Upper lobe of right lung (tissue), 1 donor: ENCODE measurements around the gene GOLGA6L4. TPM values are rescaled to one million over a fixed set of nuclear protein-coding genes. Genes with fewer than 3 reads are reported as not detected.
"Not testable (repeated sequence)": the region's sequence is repeated elsewhere in the genome, so short reads cannot be mapped to it uniquely, and the experiment has no call there.

Experiments
- ATAC-seq: fragments of 200-7000 bp; cut with Tn5 transposase; one replicate; pipeline ENCODE4 v1.9.1; 2020; ENCODE audit warnings: mild to moderate bottlenecking, moderate library complexity
- DNase-seq: peaks from one replicate; pipeline ENCODE4 v3.0.0-alpha.2; 2020
- H3K27ac ChIP-seq: fragments of 200-600 bp; one replicate; pipeline ENCODE4 v1.8.0; 2022
- H3K27me3 ChIP-seq: fragments of 200-600 bp; one replicate; pipeline ENCODE4 v1.8.0; 2022; ENCODE audit warnings: mild to moderate bottlenecking
- H3K36me3 ChIP-seq: fragments of 200-600 bp; one replicate; pipeline ENCODE4 v1.8.0; 2022
- H3K4me1 ChIP-seq: fragments of 200-600 bp; one replicate; pipeline ENCODE4 v1.8.0; 2022
- H3K4me3 ChIP-seq: fragments of 200-600 bp; one replicate; pipeline ENCODE4 v1.8.0; 2022; ENCODE audit warnings: mild to moderate bottlenecking
- H3K9me3 ChIP-seq: fragments of 200-600 bp; one replicate; pipeline ENCODE4 v1.8.0; 2022
- intact Hi-C: fragments of 100-400 bp; cut with DNase I; formaldehyde crosslinking; loops from one replicate; pipeline ENCODE4 v1.11.0; 2022
- long read RNA-seq: library from polyadenylated mRNA; unstranded; transcript quantifications from one replicate; pipeline ENCODE4 v2.0.0, GENCODE V29; 2021
- total RNA-seq: library from RNA; stranded (reverse); fragmentation: NEBNext Ultra II Directional; extraction: Animal tissue kit (Norgen Biotek cat#: 25700); gene quantifications from one replicate; pipeline ENCODE4 v1.2.1, GENCODE V29; 2021
- donor health status: DM: no; HTN: yes; CAD: no; lungs with severe emphysema.

Gene GOLGA6L4, protein sequence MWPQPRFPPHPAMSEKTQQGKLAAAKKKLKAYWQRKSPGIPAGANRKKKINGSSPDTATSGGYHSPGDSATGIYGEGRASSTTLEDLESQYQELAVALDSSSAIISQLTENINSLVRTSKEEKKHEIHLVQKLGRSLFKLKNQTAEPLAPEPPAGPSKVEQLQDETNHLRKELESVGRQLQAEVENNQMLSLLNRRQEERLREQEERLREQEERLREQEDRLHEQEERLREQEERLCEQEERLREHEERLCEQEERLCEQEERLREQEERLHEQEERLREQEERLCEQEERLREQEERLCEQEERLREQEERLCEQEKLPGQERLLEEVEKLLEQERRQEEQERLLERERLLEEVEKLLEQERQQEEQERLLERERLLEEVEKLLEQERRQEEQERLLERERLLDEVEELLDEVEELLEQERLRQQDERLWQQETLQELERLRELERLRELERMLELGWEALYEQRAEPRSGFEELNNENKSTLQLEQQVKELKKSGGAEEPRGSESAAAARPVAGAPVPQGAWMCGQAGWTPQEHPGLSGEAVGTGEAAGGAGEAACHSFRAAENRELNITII
- 2.7 TPM for total RNA-seq
- long read RNA-seq: 0 reads

DNA sequence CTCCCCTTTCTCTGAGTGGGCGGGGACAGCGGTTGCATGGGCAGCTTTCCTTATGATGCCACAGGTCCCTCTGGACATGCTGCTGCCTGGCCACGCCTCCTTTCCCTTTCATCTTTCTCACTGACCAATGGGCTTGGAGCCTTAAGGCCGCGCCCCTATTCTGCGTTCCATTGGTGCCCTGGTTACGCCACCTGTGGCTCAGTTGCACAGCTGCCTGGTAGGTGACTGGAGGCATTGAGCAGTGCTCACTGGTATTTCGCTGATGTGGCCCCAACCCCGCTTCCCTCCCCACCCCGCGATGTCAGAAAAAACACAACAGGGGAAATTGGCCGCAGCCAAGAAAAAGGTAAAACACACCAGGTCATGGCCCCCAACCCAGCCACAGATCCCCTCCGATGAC, at the start of gene GOLGA6L4:
Gene GOLGA6L4, plus strand, starts transcription at position 201 of the 400 bp plus-strand sequence. Its CDS starts 62 bp downstream, at position 263.
- H3K4me3 ChIP-seq, H3K27ac ChIP-seq, intact Hi-C loops, H3K27me3 ChIP-seq, ATAC-seq, H3K4me1 ChIP-seq, DNase-seq, H3K9me3 ChIP-seq, H3K36me3 ChIP-seq: not testable (repeated sequence)

DNA sequence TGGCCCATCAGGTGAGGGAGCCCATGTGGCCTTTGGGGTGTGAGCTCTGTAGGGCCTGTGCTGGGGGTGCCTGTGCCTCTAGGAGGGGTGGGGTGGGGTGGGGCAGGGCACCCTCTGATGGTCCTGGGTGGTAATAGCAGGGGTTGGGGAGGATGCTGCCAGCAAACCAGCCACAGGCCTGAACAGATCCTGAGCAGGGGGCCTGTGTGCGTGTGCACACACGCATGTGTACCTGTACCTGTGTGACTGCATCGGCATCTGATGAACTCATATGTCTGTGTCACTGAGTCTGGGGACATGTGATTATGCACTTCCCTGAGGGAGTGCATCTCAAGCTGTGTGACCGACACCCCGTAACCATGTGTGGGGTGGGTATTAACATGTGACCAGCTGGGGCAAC, 42.6 kb upstream of the GOLGA6L4 start:
- H3K36me3 ChIP-seq, H3K4me1 ChIP-seq, H3K27me3 ChIP-seq, DNase-seq, H3K27ac ChIP-seq, H3K4me3 ChIP-seq, intact Hi-C loops, ATAC-seq, H3K9me3 ChIP-seq: not testable (repeated sequence)

DNA sequence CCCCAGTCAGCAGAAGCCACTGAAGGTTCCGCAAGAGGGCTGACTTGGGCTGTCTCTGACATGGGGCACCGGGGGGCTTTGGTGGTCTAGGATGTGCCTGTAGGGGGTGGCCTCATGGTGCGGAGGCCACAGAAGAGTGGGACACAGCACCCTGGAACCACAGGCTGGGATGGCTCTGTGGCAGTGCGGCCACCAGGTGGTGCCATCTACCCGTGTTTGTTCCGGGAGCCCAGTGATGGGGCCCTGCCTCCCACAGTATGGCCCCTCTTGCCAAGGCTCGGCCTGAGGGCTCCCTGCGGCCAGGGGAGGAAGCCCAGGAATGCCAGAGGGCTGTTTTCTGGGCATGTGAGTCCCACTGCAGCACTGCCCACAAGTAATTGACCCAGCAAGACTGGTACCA, 40.0 kb upstream of the GOLGA6L4 start:
- H3K4me3 ChIP-seq, intact Hi-C loops, H3K9me3 ChIP-seq, H3K27ac ChIP-seq, DNase-seq, H3K36me3 ChIP-seq, H3K27me3 ChIP-seq, H3K4me1 ChIP-seq: not testable (repeated sequence)
- ATAC-seq: peak; percentile 95

DNA sequence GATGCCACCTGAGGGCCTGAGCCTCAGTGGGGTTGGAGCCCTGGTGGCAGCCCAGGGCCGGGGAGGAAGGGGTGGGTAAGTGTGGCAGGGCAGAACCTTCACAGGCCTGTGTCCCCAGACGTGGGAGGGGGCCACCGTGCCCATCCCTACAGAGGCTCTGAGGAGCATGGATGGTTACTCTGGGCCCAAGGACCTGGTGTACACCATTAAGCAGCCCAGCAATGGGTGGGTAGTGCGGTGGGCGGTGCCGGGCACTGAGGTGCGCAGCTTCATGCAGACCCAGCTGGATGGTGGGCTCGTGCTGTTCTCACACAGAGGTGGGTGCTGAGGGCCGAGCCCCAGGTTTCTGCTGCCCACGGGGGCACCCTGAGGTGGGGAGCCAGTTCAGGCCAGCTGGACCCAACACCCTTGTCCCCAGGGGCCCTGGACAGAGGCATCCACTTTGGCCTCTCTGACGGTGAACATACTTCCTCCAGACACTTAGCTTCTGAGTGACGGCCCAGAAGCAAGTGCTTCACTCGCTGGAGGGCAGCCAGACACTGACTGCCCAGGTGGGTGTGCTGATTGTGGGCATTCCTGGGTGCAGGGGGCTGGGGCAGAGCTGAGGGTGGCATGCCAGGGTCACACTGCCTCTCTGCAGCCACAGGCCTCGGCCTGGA, 38.9 kb upstream of the GOLGA6L4 start:
- H3K4me3 ChIP-seq, H3K27ac ChIP-seq, H3K27me3 ChIP-seq, H3K9me3 ChIP-seq, intact Hi-C loops, H3K4me1 ChIP-seq, H3K36me3 ChIP-seq, DNase-seq: not testable (repeated sequence)
- peak; percentile 69 for ATAC-seq

DNA sequence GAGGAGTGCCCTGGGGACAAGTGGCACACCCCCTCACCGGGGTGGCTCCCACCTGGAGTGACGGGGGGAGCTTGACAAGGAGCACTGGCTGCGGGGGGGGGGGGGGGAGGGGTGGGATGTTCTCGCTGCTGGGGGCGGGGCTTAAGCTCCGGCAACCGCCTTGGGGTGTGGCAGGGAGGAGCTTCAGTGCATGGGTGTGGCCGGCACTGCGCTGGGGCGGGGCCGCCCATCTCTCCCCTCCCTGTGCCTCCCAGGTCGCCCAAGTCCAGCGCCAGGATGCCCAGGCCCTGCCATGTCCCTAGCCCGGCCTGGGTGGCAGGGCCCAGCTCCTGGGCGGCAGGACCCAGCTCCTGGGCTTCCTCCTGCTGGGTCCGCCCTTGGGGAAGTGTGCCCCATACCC, 35.7 kb upstream of the GOLGA6L4 start:
- DNase-seq, H3K9me3 ChIP-seq, H3K27me3 ChIP-seq, H3K4me3 ChIP-seq, ATAC-seq, H3K36me3 ChIP-seq, H3K27ac ChIP-seq, intact Hi-C loops, H3K4me1 ChIP-seq: not testable (repeated sequence)

DNA sequence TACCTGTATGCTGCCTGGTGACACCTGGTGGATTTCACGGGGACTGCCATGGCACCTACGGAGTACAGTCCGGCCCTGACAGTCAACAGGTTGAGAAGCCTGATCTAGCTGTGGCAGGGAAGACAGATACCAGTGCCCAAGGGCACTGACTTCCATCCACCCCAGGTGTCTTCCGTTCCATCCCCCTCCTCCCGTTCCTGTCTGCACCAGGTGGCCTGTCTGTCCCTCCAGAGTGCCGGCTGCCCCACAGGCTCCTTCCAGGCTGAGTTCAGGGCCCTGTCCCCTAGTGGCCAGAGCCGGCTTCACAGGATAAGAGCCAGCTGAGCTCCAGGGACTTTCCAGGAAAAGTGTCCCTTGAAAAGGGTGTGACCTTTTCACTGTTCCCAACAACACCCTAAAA, 10.9 kb downstream of the GOLGA6L4 start:
- H3K27ac ChIP-seq, H3K4me3 ChIP-seq, ATAC-seq, DNase-seq, intact Hi-C loops, H3K36me3 ChIP-seq, H3K9me3 ChIP-seq, H3K27me3 ChIP-seq, H3K4me1 ChIP-seq: not testable (repeated sequence)
